SHP77 treated with DMSO at 0.1 percent for 48 hours (cell line): ENCODE data around the gene TMEM125.

ENCODE experiments used
- DNase-seq: peaks from one replicate; lab custom pipeline; 2025; lab: John Stamatoyannopoulos, UW

Gene TMEM125

GRCh38 chr1:43247256-43247921, 22.4 kb upstream of the TMEM125 start:
- DNase-seq, result no peak

- DNase-seq, result no peak
Measured at GRCh38 chr1:43250351-43250761, 19.4 kb upstream of the TMEM125 start.

DNA sequence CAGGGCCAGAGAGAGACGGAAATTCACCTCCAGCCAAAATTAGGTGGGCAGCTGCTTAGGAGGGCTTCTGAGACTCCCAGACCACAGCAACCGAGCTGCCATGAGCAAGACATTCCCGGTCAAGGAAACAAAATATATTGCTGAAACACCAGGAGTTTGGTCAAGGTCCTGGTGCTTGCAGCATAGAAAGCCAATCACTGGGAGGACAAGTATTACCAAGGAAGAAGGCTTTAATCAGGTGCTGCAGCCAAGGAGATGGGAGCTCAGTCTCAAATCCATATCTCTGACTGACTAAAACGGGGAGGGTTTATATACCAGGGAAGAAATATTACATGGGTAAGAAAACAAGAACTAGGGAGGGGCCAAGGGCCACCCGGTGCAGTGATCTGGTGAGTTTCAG, 18.8 kb upstream of the TMEM125 start:
- no peak for DNase-seq

DNA sequence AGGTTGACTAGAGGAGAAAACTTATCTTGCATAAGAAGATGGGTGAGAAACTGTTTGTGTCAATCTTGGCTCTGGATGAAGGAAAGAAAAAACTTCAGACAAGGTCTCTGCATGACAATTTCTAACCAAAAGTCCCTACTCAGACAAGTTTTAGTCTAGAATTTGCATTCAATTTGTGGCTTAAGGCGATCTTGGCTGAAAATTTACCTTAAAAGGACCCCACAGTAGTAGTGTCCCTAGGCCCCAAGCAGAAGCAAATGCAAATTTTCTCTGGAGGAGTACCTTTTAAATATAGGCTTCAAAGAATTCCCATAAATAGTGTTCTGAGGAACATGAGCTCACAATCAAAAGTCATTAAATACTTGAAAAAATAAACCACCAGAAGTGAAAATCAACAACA, 17.6 kb upstream of the TMEM125 start:
- DNase-seq, result no peak

GRCh38 chr1:43253173-43253572, 16.6 kb upstream of the TMEM125 start:
- DNase-seq, result no peak

DNA sequence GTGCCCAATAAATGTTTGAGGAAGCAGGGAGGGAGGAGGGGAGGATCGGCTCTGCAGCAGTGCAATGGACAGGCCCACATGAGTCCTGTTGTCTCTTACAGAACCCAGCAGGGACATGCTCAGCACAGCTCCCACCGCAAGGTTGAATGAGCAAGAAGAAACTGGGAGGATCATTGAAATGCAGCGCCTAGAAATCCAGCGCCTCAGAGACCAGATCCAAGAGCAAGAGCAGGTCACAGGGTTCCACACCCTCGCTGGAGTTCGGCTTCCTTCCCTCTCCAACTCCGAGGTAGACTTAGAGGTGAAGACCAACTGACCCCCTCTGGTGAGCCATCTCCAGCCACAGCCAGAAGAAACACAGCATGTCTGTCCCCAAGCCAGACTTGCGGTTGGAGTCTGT, 15.9 kb upstream of the TMEM125 start:
- DNase-seq, result no peak

DNA sequence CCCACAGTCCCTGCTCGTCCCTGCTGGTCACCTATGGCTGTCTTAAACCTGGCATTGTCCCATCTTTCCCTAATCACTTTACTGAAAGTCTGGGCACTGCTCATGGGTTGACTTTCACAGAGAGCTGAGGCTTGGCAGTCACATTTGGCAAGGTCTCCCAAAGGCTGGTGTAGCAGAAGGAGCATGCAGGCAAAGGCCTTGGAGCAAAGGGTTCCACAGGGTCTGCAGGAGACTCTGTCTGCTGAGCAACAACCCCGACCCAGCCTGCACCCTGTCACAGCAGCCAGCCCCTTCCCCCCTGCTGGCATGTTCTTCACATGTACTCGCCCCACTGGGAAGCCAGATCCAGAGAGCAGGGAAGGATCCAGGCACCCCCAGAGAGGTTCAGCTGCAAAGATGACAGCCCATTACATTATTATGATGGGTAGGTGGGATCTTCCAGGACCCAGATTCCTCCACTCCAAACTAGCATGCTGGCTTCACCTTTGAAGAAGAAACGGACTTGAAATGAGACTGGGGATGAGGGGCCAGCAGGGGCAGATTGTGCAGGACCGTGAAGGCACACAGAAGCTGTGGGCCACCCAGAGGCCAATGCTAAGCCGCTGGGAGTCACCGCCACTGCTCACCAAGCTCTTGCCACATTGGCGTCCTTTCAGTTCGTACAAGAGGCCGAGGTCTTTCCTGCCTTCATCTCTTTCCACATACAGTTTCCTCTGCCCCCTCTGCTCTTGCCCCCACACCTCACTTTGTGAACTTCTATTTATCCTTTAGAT, 14.2 kb upstream of the TMEM125 start:
- no peak for DNase-seq

DNA sequence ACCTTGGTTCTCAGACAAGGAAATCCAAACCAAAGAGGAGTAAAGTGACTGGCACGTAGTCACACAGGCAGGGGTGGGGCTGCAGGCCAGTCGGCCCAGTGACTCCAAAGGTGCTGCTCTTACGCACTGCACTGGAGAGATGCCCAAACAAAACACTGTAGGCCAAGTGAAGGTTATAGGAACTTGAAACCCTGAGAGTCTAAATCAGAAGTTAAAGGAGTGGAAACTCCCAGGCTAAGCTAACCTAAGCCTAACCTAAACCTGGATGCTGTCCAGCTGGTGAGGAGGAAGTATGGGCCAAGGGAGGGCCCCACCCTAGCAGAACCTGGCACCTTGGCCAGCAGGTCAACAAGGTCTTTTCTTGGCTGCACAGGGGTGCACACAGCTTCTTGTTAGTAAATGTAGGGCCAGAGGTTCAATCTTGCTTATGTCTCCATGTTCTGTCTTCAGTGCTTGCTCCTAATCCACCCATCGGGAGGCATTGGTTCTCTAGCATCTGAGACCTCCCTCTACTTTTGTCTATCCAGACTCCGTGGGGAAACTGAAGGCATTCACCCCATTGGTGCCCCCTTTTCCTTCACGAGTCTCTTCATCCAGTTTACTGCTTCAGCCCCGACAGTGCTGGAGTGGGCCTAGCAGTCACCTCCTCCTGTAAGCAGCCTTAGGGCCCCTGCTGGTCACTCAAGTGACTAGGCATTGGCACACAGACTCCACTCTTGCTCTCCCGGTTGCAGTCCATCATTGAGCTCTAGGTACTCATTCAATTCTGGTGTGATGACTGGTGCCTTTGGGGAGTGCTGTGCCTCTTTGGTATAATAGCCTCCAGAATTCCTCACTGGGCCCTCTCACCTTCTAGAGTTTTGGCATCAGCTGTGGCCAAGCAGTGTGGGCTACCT, 12.9 kb upstream of the TMEM125 start:
- DNase-seq, result no peak

GRCh38 chr1:43258370-43258769, 11.4 kb upstream of the TMEM125 start:
- no peak for DNase-seq

GRCh38 chr1:43265431-43265830, 4.4 kb upstream of the TMEM125 start:
- DNase-seq, result no peak

GRCh38 chr1:43266881-43267280, 2.9 kb upstream of the TMEM125 start:
- no peak for DNase-seq

GRCh38 chr1:43267291-43267805, 2.4 kb upstream of the TMEM125 start:
- DNase-seq, result no peak

DNA sequence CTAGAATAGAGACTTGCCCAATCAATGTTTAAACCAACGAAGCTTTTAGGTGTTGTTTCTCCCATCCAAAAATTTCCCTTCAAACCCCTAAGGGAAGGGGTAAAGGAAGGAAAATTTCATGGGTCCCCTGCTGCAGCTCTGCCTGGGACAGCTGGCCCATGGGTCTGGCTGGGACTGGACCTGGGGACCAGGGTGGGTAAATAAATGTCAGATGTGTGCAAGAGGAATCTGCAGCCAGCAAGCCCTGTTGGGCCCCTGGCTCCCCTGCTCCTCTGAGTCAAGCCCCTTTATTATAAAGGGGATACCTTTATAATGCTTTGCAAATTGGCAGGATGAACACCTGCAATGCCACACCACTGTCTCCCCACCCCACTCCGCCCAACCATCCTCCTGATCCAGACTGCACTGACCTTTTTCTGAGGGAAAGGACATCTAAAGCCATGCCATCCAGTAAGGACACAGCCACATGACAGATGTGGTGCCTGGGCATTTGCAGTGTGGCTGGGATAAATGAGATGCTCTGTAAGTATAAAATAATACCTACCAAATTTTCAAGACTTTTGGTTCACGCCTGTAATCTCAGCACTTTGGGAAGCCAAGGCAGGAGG, 1.9 kb upstream of the TMEM125 start:
- no peak for DNase-seq

GRCh38 chr1:43270421-43271095, 775 bp downstream of the TMEM125 start:
- no peak for DNase-seq

GRCh38 chr1:43271186-43272118, 1.7 kb downstream of the TMEM125 start:
- no peak for DNase-seq

DNA sequence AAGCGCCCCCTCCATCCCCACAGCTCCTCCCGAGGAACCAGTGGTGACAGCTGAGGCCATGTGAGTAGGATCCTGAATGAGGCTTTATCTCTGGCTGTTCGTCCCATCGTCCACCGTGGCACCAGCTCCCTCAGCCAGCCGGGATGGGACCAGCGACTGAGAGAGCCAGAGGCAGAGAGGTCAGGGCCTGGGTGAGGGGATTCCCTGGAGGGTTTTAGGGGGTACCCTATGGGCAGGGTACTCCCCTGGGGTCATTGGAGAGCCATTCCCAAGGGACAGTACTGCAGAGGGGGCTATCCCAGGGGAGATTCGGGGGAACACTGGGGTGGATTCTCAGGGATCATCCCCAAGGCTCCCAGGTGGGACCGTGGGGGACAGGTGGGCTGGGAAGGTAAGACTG, 2.4 kb downstream of the TMEM125 start:
- DNase-seq, result no peak

DNA sequence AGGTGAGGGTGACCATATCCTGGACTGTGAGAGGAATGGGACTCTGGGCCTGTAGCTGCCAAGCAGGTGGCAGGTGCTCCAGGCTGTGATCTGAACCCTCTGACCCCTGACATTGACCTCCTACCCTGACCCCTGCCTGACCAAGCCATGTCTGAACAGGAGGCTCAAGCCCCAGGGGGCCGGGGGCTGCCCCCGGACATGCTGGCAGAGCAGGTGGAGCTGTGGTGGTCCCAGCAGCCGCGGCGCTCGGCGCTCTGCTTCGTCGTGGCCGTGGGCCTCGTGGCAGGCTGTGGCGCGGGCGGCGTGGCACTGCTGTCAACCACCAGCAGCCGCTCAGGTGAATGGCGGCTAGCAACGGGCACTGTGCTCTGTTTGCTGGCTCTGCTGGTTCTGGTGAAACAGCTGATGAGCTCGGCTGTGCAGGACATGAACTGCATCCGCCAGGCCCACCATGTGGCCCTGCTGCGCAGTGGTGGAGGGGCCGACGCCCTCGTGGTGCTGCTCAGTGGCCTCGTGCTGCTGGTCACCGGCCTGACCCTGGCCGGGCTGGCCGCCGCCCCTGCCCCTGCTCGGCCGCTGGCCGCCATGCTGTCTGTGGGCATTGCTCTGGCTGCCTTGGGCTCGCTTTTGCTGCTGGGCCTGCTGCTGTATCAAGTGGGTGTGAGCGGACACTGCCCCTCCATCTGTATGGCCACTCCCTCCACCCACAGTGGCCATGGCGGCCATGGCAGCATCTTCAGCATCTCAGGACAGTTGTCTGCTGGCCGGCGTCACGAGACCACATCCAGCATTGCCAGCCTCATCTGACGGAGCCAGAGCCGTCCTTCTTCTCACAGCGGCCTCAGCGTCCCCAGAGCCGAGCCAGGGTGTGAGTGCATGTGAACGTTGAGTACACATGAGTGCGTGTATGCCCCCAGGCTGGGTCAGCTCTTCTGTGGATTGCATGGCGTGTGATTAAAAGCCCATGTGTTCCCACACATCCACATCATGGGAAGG, 3.1 kb downstream of the TMEM125 start:
- DNase-seq, result no peak

- DNase-seq, result no peak
Measured at GRCh38 chr1:43273708-43274107, 3.9 kb downstream of the TMEM125 start.
